Esophagus squamous epithelium (tissue), 5 donors: ENCODE data around the gene SPC24. TPM values are rescaled to one million over a fixed set of nuclear protein-coding genes. Genes with fewer than 3 reads are reported as not detected.

ENCODE experiments used
- DNase-seq: peaks from one replicate; lab custom pipeline; 2025; lab: John Stamatoyannopoulos, UW
- H3K27ac ChIP-seq, 4 donors: fragments of 200-600 bp; sonication (generic); one replicate each; pipeline ENCODE4 v1.5.1; 2016 to 2019; ENCODE audit warnings: mild to moderate bottlenecking in 1 of 4
- H3K27me3 ChIP-seq, 4 donors: fragments of 200-600 bp; sonication (generic); 1 replicate in 3 of 4; 2 replicates in 1 of 4; pipeline versions ENCODE4 v1.5.1 to v1.6.0; 2017 to 2021; ENCODE audit warnings: antibody characterized with exemption in 1 of 4
- H3K36me3 ChIP-seq, 3 donors: fragments of 200-600 bp; sonication (generic); one replicate each; pipeline ENCODE4 v1.5.1; 2016 to 2019
- H3K4me1 ChIP-seq, 3 donors: fragments of 200-600 bp; sonication (generic); one replicate each; pipeline ENCODE4 v1.5.1; 2017 to 2019
- H3K4me3 ChIP-seq, 4 donors: fragments of 200-600 bp; sonication (generic); 1 replicate in 3 of 4; 2 replicates in 1 of 4; pipeline ENCODE4 v1.5.1; 2016 to 2019; ENCODE audit warnings: mild to moderate bottlenecking in 2 of 4, moderate library complexity in 1 of 4
- H3K9me3 ChIP-seq, 3 donors: fragments of 200-600 bp; sonication (generic); one replicate each; pipeline ENCODE4 v1.5.1; 2016 to 2019
- CTCF ChIP-seq, 6 experiments: fragments of 450-650 bp in 4 of 6; fragments of 200-600 bp in 2 of 6; sonication (generic) in 2 of 6; IDR thresholded peaks; one replicate each; pipeline ENCODE4 v1.5.1; 2016 to 2019; ENCODE audit warnings: antibody characterized with exemption in 6 of 6, mild to moderate bottlenecking in 4 of 6, moderate library complexity in 4 of 6
- POLR2A ChIP-seq, 4 donors: fragments of 450-650 bp; IDR thresholded peaks; one replicate each; pipeline ENCODE4 v1.6.1; 2017; ENCODE audit warnings: antibody characterized with exemption in 4 of 4, mild to moderate bottlenecking in 4 of 4, moderate library complexity in 3 of 4
- WGBS, 2 donors: methylation state at CpG; one replicate each; pipeline ENCODE4 v1.1.5; 2018; 5-methylcytosine and 5-hydroxymethylcytosine counted together
- intact Hi-C: fragments of 100-400 bp; cut with DNase I; formaldehyde crosslinking; loops from one replicate; pipeline ENCODE4 v1.15.0; 2022
- total RNA-seq, 4 donors: library from RNA; depleted of rRNA; stranded (reverse); fragments of >200 nt; gene quantifications; one replicate each; pipeline ENCODE4 v1.1.0, GENCODE V29; 2016
- donor health status: DM: yes; HTN: yes; CAD: no.

Gene SPC24
- total RNA-seq, 4 donors from 2014 or later: 2.9 to 10.9 (median 6.3) TPM

GRCh38 chr19:11195681-11196080, 40.1 kb upstream of the SPC24 start:
- peak overlapping the region; percentile 57 to 93 (median 85) for H3K27ac ChIP-seq
- intact Hi-C loops: no loop called here
- TF ChIP-seq CTCF (IDR thresholded peaks at IDR 0.05): no peak
- no peak for TF ChIP-seq POLR2A (IDR thresholded peaks at IDR 0.05)

GRCh38 chr19:11194656-11195558, 39.3 kb upstream of the SPC24 start:
- Histone ChIP-seq H3K9me3 (no peaks in the 10 kb centered on the region), H3K4me1 (peaks cover 25 to 90% (median 44%) of the 10 kb centered on the region in 3 donors), H3K4me3 (peak overlapping the region; percentile 7 to 89 (median 74)), H3K27me3 (no peaks in the 10 kb centered on the region), H3K27ac (peak overlapping the region; percentile 57 to 93 (median 85)), H3K36me3 (peaks cover 0 to 43% (median 5%) of the 10 kb centered on the region in 3 donors)
- DNase-seq: no peak
- intact Hi-C loops: no loop called here
- TF ChIP-seq POLR2A (IDR thresholded peaks at IDR 0.05): no peak
- 32 to 45% methylated on average over 12 to 13 of the region's 20 CpGs for WGBS, 2 donors

More at GRCh38 chr19:11195681-11196080, 40.1 kb upstream of the SPC24 start:
- Histone ChIP-seq H3K4me3 (peak overlapping the region in 3 of 4 donors; percentile 73 to 89 (median 75)), H3K36me3 (peaks cover 0 to 50% (median 5%) of the 10 kb centered on the region in 3 donors), H3K9me3 (no peaks in the 10 kb centered on the region), H3K27me3 (no peaks in the 10 kb centered on the region), H3K4me1 (peaks cover 19 to 83% (median 36%) of the 10 kb centered on the region in 3 donors)
- 69 to 74% methylated on average over 12 of the region's 12 CpGs for WGBS, 2 donors
- no peak for DNase-seq

GRCh38 chr19:11194173-11194572, 38.6 kb upstream of the SPC24 start:
- H3K4me3 ChIP-seq: peak overlapping the region; percentile 7 to 89 (median 74)
- DNase-seq: no peak
- peaks cover 0 to 37% (median 5%) of the 10 kb centered on the region in 3 donors for H3K36me3 ChIP-seq
- H3K27me3 ChIP-seq: no peaks in the 10 kb centered on the region
- TF ChIP-seq POLR2A (IDR thresholded peaks at IDR 0.05) (no peak), CTCF (IDR thresholded peaks at IDR 0.05) (no peak)
- peak overlapping the region; percentile 19 to 93 (median 85) for H3K27ac ChIP-seq
- intact Hi-C loops: no loop called here
- H3K4me1 ChIP-seq: peaks cover 25 to 96% (median 48%) of the 10 kb centered on the region in 3 donors
- 75 to 84% methylated on average over 5 of the region's 8 CpGs for WGBS, 2 donors
- no peaks in the 10 kb centered on the region for H3K9me3 ChIP-seq

GRCh38 chr19:11192957-11193939, 37.7 kb upstream of the SPC24 start:
- H3K27ac ChIP-seq: peak overlapping the region; percentile 19 to 93 (median 85)
- DNase-seq: no peak
- intact Hi-C loops: no loop called here
- 83 to 91% methylated on average over 8 to 16 of the region's 68 CpGs for WGBS, 2 donors
- H3K4me3 ChIP-seq: peak overlapping the region in 3 of 4 donors; percentile 3 to 89 (median 75)
- peaks cover 24 to 96% (median 52%) of the 10 kb centered on the region in 3 donors for H3K4me1 ChIP-seq
- H3K9me3 ChIP-seq: no peaks in the 10 kb centered on the region
- TF ChIP-seq POLR2A (IDR thresholded peaks at IDR 0.05): no peak
- H3K36me3 ChIP-seq: peaks cover 0 to 42% (median 5%) of the 10 kb centered on the region in 3 donors
- H3K27me3 ChIP-seq: no peaks in the 10 kb centered on the region

- Histone ChIP-seq H3K4me3 (peak overlapping the region in 1 of 4 donors; percentile 18), H3K36me3 (peaks cover 0 to 43% (median 5%) of the 10 kb centered on the region in 3 donors), H3K4me1 (peaks cover 16 to 91% (median 48%) of the 10 kb centered on the region in 3 donors), H3K27me3 (no peaks in the 10 kb centered on the region), H3K27ac (peak overlapping the region; percentile 17 to 93 (median 86)), H3K9me3 (no peaks in the 10 kb centered on the region)
- 59 to 74% methylated on average over 4 to 5 of the region's 5 CpGs for WGBS, 2 donors
- DNase-seq: no peak
- no peak for TF ChIP-seq POLR2A (IDR thresholded peaks at IDR 0.05)
- TF ChIP-seq CTCF (IDR thresholded peaks at IDR 0.05): no peak
- intact Hi-C loops: no loop called here
Observed at GRCh38 chr19:11191934-11192333, 36.4 kb upstream of the SPC24 start.
